ENCODE measurements around the gene MMP24. TPM values are rescaled to one million over a fixed set of nuclear protein-coding genes. Genes with fewer than 3 reads are reported as not detected.
"Not testable (repeated sequence)": the region's sequence is repeated elsewhere in the genome, so short reads cannot be mapped to it uniquely, and the experiment has no call there.

The MMP24 gene
- total RNA-seq, result under 1 TPM; 0.39 to 0.48 (median 0.44) TPM
- 0.27 TPM for polyA plus RNA-seq
- long read RNA-seq, donor 1, partial matches to known transcripts, result 0 of 28 reads
- long read RNA-seq, donor 1, other reads (novel, unspliced or antisense), result 28 of 28 reads
- long read RNA-seq, donor 2, partial matches to known transcripts, result 0 of 5 reads
- long read RNA-seq, donor 2, other reads (novel, unspliced or antisense), result 5 of 5 reads
- long read RNA-seq, donor 3, partial matches to known transcripts, result 0 of 26 reads
- long read RNA-seq, donor 3, other reads (novel, unspliced or antisense), result 26 of 26 reads
- long read RNA-seq, donor 4, full-length matches to known transcripts, result 2 of 9 reads
- long read RNA-seq, donor 4, partial matches to known transcripts, result 0 of 9 reads
- long read RNA-seq, donor 4, other reads (novel, unspliced or antisense), result 7 of 9 reads

- intact Hi-C loops (cut with DNase I), result no loop called here
- no peaks in the 10 kb centered on the region for H3K27me3 ChIP-seq (ENCODE audit: control insufficient read depth, insufficient read depth)
- no peak for DNase-seq
- peak within 1 kb of the TSS; percentile 90 for H3K4me3 ChIP-seq (ENCODE audit: low read length)
- H3K9me3 ChIP-seq (ENCODE audit: control insufficient read depth, low read length), result no peaks in the 10 kb centered on the region
- ATAC-seq, result peak; percentile 12 to 29
- no peak within 1 kb of the TSS for H3K27ac ChIP-seq (ENCODE audit: low read length)
- 2% methylated on average over 68 of the region's 70 CpGs for WGBS
- peaks cover 6% of the 10 kb centered on the region for H3K4me1 ChIP-seq (ENCODE audit: control insufficient read depth, insufficient read depth, low read length)
Measured at GRCh38 chr20:35226126-35226883, at the start of gene MMP24. TSS of gene MMP24 (plus strand) at chr20:35226690. CDS start at chr20:35226739, 49 bp downstream.

GRCh38 chr20:35179292-35180212 lies 46.9 kb upstream of the MMP24 start:
- intact Hi-C loops (cut with DNase I), result no loop called here
- H3K4me1 ChIP-seq (ENCODE audit: control insufficient read depth, insufficient read depth, low read length), result no peaks in the 10 kb centered on the region

GRCh38 chr20:35180266-35180665 lies 46.2 kb upstream of the MMP24 start:
- Histone ChIP-seq H3K27me3 (ENCODE audit: control insufficient read depth, insufficient read depth) (no peaks in the 10 kb centered on the region), H3K27ac (ENCODE audit: low read length) (no peak overlapping the region), H3K4me1 (ENCODE audit: control insufficient read depth, insufficient read depth, low read length) (no peaks in the 10 kb centered on the region), H3K9me3 (ENCODE audit: control insufficient read depth, low read length) (no peaks in the 10 kb centered on the region), H3K4me3 (ENCODE audit: low read length) (no peak overlapping the region)
- intact Hi-C loops (cut with DNase I), result no loop called here
- DNase-seq, result no peak
- ATAC-seq, result no peak
- 89% methylated on average over 5 of the region's 5 CpGs for WGBS

More at GRCh38 chr20:35179292-35180212, 46.9 kb upstream of the MMP24 start:
- ATAC-seq (no peak), DNase-seq (no peak)
- Histone ChIP-seq H3K9me3 (ENCODE audit: control insufficient read depth, low read length) (no peaks in the 10 kb centered on the region), H3K27ac (ENCODE audit: low read length) (no peak overlapping the region), H3K27me3 (ENCODE audit: control insufficient read depth, insufficient read depth) (no peaks in the 10 kb centered on the region), H3K4me3 (ENCODE audit: low read length) (no peak overlapping the region)
- 91% methylated on average over 11 of the region's 11 CpGs for WGBS

- DNase-seq, result no peak
- no peak for ATAC-seq
- intact Hi-C loops (cut with DNase I), result no loop called here
Measured at GRCh38 chr20:35181731-35182130, 44.8 kb upstream of the MMP24 start.

GRCh38 chr20:35186691-35187289 lies 39.7 kb upstream of the MMP24 start:
- H3K9me3 ChIP-seq (ENCODE audit: control insufficient read depth, low read length); intact Hi-C loops (cut with DNase I); H3K4me1 ChIP-seq (ENCODE audit: control insufficient read depth, insufficient read depth, low read length); H3K4me3 ChIP-seq (ENCODE audit: low read length); ATAC-seq; H3K27ac ChIP-seq (ENCODE audit: low read length); H3K27me3 ChIP-seq (ENCODE audit: control insufficient read depth, insufficient read depth); DNase-seq: not testable (repeated sequence)
- 90% methylated on average over 10 of the region's 10 CpGs for WGBS

More at GRCh38 chr20:35181731-35182130, 44.8 kb upstream of the MMP24 start:
- H3K27ac ChIP-seq (ENCODE audit: low read length), result no peak overlapping the region
- no peaks in the 10 kb centered on the region for H3K27me3 ChIP-seq (ENCODE audit: control insufficient read depth, insufficient read depth)
- no peak overlapping the region for H3K4me3 ChIP-seq (ENCODE audit: low read length)
- H3K4me1 ChIP-seq (ENCODE audit: control insufficient read depth, insufficient read depth, low read length), result no peaks in the 10 kb centered on the region
- H3K9me3 ChIP-seq (ENCODE audit: control insufficient read depth, low read length), result no peaks in the 10 kb centered on the region

DNA sequence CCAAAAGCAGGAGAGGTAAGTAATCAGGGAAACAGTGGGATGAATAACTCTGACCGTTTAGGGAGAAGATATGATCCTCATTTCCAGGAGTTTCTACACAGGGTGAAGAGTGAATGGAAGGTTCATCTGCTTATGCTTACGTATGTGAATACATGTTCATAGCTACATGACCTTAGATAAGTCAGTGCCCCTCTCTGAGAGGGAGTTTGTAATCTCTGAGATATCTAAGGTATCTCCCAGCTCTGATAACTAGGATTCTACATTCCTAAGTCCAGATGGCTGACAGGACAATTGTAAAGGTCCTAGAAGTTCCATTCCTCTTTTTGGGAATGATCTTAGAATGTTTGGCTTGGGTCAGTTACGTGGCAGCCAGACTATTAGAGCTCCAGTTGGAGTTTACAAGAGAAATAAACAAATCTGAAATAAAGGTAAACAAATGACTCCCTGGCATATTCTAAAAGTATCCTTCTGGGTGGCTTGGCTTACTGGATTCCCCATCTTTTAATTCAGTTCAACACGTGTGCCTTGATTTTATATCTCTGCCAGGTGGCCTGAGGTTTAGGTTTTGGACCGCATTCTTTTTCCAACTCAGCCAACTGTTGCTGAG lies 38.8 kb upstream of the MMP24 start:
- WGBS, result 69% methylated on average over 5 of the region's 5 CpGs
- Histone ChIP-seq H3K4me1 (ENCODE audit: control insufficient read depth, insufficient read depth, low read length) (no peaks in the 10 kb centered on the region), H3K27me3 (ENCODE audit: control insufficient read depth, insufficient read depth) (no peaks in the 10 kb centered on the region), H3K9me3 (ENCODE audit: control insufficient read depth, low read length) (no peaks in the 10 kb centered on the region), H3K4me3 (ENCODE audit: low read length) (no peak overlapping the region), H3K27ac (ENCODE audit: low read length) (no peak overlapping the region)
- intact Hi-C loops (cut with DNase I), result no loop called here
- no peak for ATAC-seq
- no peak for DNase-seq

DNA sequence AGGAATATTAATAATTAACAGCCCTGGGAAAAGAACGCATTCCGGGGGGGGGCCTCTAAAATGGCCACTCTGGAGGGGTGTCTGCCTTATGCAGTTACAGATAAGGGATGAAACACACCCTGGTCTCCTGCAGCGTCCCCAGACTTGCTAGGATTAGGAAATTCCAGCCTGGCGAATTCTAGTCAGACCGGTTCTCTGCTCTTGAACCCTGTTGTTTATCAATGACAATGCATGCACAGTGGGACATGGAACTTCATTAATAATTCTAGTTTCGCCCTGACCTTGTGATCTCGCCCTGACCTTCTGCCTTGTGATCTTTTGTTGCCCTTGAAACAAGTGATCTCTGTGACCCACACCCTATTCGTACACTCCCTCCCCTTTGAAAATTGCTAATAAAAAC lies 37.3 kb upstream of the MMP24 start:
- H3K4me3 ChIP-seq (ENCODE audit: low read length); H3K9me3 ChIP-seq (ENCODE audit: control insufficient read depth, low read length); intact Hi-C loops (cut with DNase I); H3K4me1 ChIP-seq (ENCODE audit: control insufficient read depth, insufficient read depth, low read length); ATAC-seq; DNase-seq; H3K27me3 ChIP-seq (ENCODE audit: control insufficient read depth, insufficient read depth); H3K27ac ChIP-seq (ENCODE audit: low read length): not testable (repeated sequence)
- WGBS, result 88% methylated on average over 8 of the region's 8 CpGs

GRCh38 chr20:35190556-35190955 lies 35.9 kb upstream of the MMP24 start:
- intact Hi-C loops (cut with DNase I), result no loop called here
- no peaks in the 10 kb centered on the region for H3K27me3 ChIP-seq (ENCODE audit: control insufficient read depth, insufficient read depth)
- no peak overlapping the region for H3K4me3 ChIP-seq (ENCODE audit: low read length)
- no peak overlapping the region for H3K27ac ChIP-seq (ENCODE audit: low read length)
- ATAC-seq (no peak), DNase-seq (no peak)
- WGBS, result 77% methylated on average over 6 of the region's 6 CpGs
- no peaks in the 10 kb centered on the region for H3K9me3 ChIP-seq (ENCODE audit: control insufficient read depth, low read length)
- H3K4me1 ChIP-seq (ENCODE audit: control insufficient read depth, insufficient read depth, low read length), result no peaks in the 10 kb centered on the region

DNA sequence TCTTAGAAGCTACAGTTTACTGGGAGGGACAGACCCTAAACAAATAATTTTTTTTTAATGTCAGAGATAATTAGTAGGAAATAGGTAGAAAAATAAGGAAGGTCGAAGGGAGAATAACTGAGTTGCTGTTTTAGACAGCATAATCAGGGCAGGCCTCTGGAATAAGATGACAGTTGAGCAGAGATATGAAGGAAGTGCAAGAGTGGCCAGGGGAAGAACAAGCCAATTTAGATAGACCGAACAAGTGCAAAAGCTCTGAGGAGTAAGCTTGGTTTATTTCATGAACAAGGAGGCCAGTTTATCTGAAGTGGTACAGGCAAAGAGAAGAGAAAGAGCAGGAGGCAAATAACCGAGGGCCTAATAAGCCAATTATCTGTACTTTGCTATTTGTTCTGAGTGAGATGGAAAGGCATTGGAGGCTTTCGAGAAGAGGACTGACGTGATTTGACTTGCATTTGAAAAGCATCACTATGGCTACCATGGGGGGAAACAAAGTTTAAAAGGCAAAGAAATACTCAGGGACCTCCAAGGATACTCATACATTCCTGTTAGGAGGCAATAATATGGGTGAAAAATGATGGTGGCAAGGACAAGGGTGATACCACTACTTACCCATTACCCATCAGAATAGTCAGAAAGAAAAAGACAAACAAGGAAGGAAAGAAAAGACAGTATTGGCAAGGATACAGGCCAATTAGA lies 34.9 kb upstream of the MMP24 start:
- Histone ChIP-seq H3K27me3 (ENCODE audit: control insufficient read depth, insufficient read depth) (no peaks in the 10 kb centered on the region), H3K27ac (ENCODE audit: low read length) (no peak overlapping the region), H3K4me1 (ENCODE audit: control insufficient read depth, insufficient read depth, low read length) (no peaks in the 10 kb centered on the region), H3K9me3 (ENCODE audit: control insufficient read depth, low read length) (no peaks in the 10 kb centered on the region), H3K4me3 (ENCODE audit: low read length) (no peak overlapping the region)
- peak; percentile 57 to 66 for ATAC-seq
- 52% methylated on average over 5 of the region's 5 CpGs for WGBS
- no peak for DNase-seq
- intact Hi-C loops (cut with DNase I), result no loop called here

Data from right cardiac atrium (tissue), 5 donors.